HepG2 (cell line): ENCODE data around the gene PTPRF. TPM values are rescaled to one million over a fixed set of nuclear protein-coding genes. Genes with fewer than 3 reads are reported as not detected.

Source experiments
- ATAC-seq: fragments of 200-7000 bp; cut with Tn5 transposase; 3 replicates; pipeline ENCODE4 v1.9.1; 2020; ENCODE audit warnings: mild to moderate bottlenecking, moderate library complexity
- BruUV-seq: library from RNA; stranded (reverse); fragments of 400-500 nt; replicated peaks from 2 replicates; lab custom pipeline; 2021; lab: Mats Ljungman, UMichigan
- CTCF ChIA-PET: fragments of 300-600 bp; formaldehyde crosslinking; extraction: SDS; loops from one replicate; lab custom pipeline; 2021; ENCODE audit warnings: low total read pairs, inconsistent platforms, low intra/inter-chr PET ratio; lab: Yijun Ruan, JAX
- POLR2A ChIA-PET: fragments of 350-600 bp; sonication (Branson Sonifier 250); formaldehyde crosslinking; loops from one replicate; lab custom pipeline; 2020; ENCODE audit warnings: antibody characterized with exemption, inconsistent platforms; lab: Yijun Ruan, JAX
- DNase-seq: peaks from one replicate; pipeline ENCODE4 v3.0.0-alpha.2; 2015; ENCODE audit warnings: low spot score
- FAIRE-seq: peaks from 3 replicates; lab custom pipeline; 2011; peaks lifted over from hg19 to GRCh38; lab: Jason Lieb, UNC
- H2AFZ ChIP-seq: one replicate; pipeline ENCODE4 v1.6.1; 2011; ENCODE audit warnings: low read length, inconsistent platforms
- H3K27ac ChIP-seq: fragments of 300-600 bp; 3 replicates; pipeline ENCODE4 v1.8.0; 2011; ENCODE audit warnings: mixed run types, mild to moderate bottlenecking, mixed read lengths, low read length, inconsistent platforms; ENCODE audit not compliant: insufficient read depth; ENCODE audit errors: extremely low read length
- H3K27me3 ChIP-seq, 2 experiments: fragments of 200-600 bp in 1 of 2; 2 replicates in 1 of 2; 3 replicates in 1 of 2; pipeline versions ENCODE4 v1.6.0 to v1.8.0; 2011; ENCODE audit warnings: low read length in 2 of 2, mild to moderate bottlenecking in 2 of 2, moderate library complexity in 2 of 2, inconsistent platforms in 1 of 2; ENCODE audit not compliant: insufficient read depth in 2 of 2, control insufficient read depth in 1 of 2
- H3K36me3 ChIP-seq, 2 experiments: fragments of 200-600 bp in 1 of 2; replicated peaks in 1 of 2; 2 replicates in 1 of 2; 3 replicates in 1 of 2; pipeline versions ENCODE4 v1.5.1 to v1.8.0; 2011; ENCODE audit warnings: low read length in 2 of 2, inconsistent platforms in 1 of 2; ENCODE audit not compliant: insufficient read depth in 2 of 2, control insufficient read depth in 1 of 2
- H3K4me1 ChIP-seq: 2 replicates; pipeline ENCODE4 v1.5.1; 2012; ENCODE audit warnings: low read length, inconsistent platforms; ENCODE audit not compliant: insufficient read depth
- H3K4me2 ChIP-seq: 2 replicates; pipeline ENCODE4 v1.6.0; 2011; ENCODE audit warnings: low read depth, low read length, inconsistent platforms
- H3K4me3 ChIP-seq, 3 experiments: fragments of 200-600 bp in 1 of 3; sonication (generic), shearing (Covaris generic) in 1 of 3; replicated peaks in 1 of 3; 2 replicates each; pipeline ENCODE4 v1.5.1; 2011 to 2016; ENCODE audit warnings: low read length in 3 of 3, inconsistent platforms in 2 of 3, low read depth in 2 of 3, mild to moderate bottlenecking in 2 of 3, control low read depth in 1 of 3, mixed read lengths in 1 of 3; ENCODE audit not compliant: insufficient read depth in 1 of 3
- H3K79me2 ChIP-seq: one replicate; pipeline ENCODE4 v1.6.1; 2011; ENCODE audit warnings: low read length, inconsistent platforms; ENCODE audit not compliant: insufficient read depth
- H3K9ac ChIP-seq: 2 replicates; pipeline ENCODE4 v1.6.0; 2011; ENCODE audit warnings: mild to moderate bottlenecking, low read depth, low read length, inconsistent platforms; ENCODE audit not compliant: insufficient read depth
- H3K9me3 ChIP-seq: 2 replicates; pipeline ENCODE4 v1.5.1; 2012; ENCODE audit warnings: mild to moderate bottlenecking, low read length
- H4K20me1 ChIP-seq: 2 replicates; pipeline ENCODE4 v1.6.0; 2011; ENCODE audit warnings: inconsistent platforms, mild to moderate bottlenecking, low read length, moderate library complexity; ENCODE audit not compliant: insufficient read depth
- AGO2 ChIP-seq: fragments of 200-400 bp; formaldehyde crosslinking; optimal IDR thresholded peaks from 2 replicates; pipeline ENCODE3; 2017; ENCODE audit warnings: mild to moderate bottlenecking, low read depth, low read length, moderate library complexity
- FOXC1 ChIP-seq: sonication (generic); formaldehyde crosslinking; IDR thresholded peaks from 2 replicates; pipeline ENCODE4 v1.8.0; 2022; ENCODE audit warnings: mild to moderate bottlenecking, missing genetic modification reagents, borderline replicate concordance
- RARA ChIP-seq: IDR thresholded peaks from 2 replicates; pipeline ENCODE4 v1.6.1; 2016; ENCODE audit warnings: missing genetic modification reagents, missing compliant biosample characterization
- WGBS: methylation state at CpG from one replicate; pipeline ENCODE4 v1.1.6; 2017; ENCODE audit warnings: low lambda C conversion rate; 5-methylcytosine and 5-hydroxymethylcytosine counted together
- in situ Hi-C: cut with HindIII; loops from 2 replicates; pipeline ENCODE4 v1.10.0; 2017; ENCODE audit warnings: low pct_unique_long_range_greater_than_20kb; ENCODE audit not compliant: extremely low pct_ligation_motif_present
- intact Hi-C: fragments of 100-400 bp; cut with micrococcal nuclease; formaldehyde crosslinking; loops from one replicate; pipeline ENCODE4 v1.10.0; 2022; ENCODE audit not compliant: unreplicated experiment
- polyA plus RNA-seq, 8 experiments: library from polyadenylated mRNA; depleted of rRNA in 3 of 8; stranded (reverse) in 7 of 8; unstranded in 1 of 8; fragments of >200 nt; fragmentation: Illumina TruSeq in 4 of 8; extraction: Trizol in 4 of 8; gene quantifications; 2 replicates each; pipeline versions ENCODE4 v1.2.1 to v1.2.3, GENCODE V29; 2011 to 2016; ENCODE audit warnings: low read depth in 4 of 8, missing spikeins in 1 of 8, mixed read lengths in 1 of 8; ENCODE audit not compliant: insufficient read depth in 1 of 8
- total RNA-seq, 5 experiments: library from RNA; depleted of rRNA; stranded (reverse); fragments of >200 nt; fragmentation: Illumina TruSeq; extraction: Trizol; gene quantifications; 2 replicates each; pipeline ENCODE4 v1.2.3, GENCODE V29; 2016; ENCODE audit warnings: low read depth in 1 of 5
- TF ChIP-seq, protein P1 (sequence below): sonication (generic); formaldehyde crosslinking; IDR thresholded peaks from 2 replicates; pipeline ENCODE4 v1.8.1; 2023; ENCODE audit warnings: missing genetic modification reagents, mild to moderate bottlenecking, borderline replicate concordance

The PTPRF gene
- total and polyA plus RNA-seq, 2 of the 13 experiments (the other 11 are each of a cell fraction or from before 2014, with no cell fraction given) = 55.9 to 167 TPM

DNA sequence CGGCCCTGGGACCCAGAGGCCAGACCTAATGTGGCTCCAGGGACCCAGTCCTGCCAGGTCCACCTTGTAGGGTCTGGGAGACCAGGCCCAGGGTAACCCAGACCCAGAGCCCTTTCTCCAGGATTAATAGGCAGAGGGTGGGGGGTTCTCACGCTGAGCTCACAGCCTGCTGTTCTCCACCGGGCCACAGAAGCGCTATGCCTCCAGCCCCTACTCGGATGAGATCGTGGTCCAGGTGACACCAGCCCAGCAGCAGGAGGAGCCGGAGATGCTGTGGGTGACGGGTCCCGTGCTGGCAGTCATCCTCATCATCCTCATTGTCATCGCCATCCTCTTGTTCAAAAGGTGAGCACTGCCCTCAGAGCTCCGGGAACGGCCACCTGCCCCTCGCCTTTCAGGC is 75.9 kb downstream of the PTPRF start:
- CTCF ChIA-PET = no interaction called here

DNA sequence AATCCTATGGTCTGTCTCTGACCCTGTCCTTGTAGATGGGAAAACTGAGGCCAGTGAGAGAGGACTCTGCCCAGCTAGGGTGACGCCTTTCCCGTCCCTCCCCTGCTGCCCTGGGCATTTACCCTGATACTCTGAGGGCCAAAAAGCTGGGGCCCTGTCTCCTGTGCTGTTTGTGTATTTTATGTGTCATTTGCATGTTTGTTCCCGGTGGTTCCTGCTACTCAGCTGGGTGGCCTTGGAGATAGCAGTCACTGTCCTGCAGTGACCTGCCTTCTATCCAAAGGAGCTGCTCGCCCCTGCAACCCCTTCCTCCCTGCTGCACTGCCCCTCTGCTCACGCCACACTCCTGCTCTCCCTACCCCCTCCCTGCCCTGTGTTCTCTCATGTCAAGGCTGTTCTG is 78.1 kb downstream of the PTPRF start:
- CTCF ChIA-PET = no interaction called here
- intact Hi-C loops (no loop called here), in situ Hi-C loops (no loop called here)
- POLR2A ChIA-PET = no interaction called here
- Histone ChIP-seq H4K20me1 (no peaks in the 10 kb centered on the region), H3K4me2 (no peak overlapping the region), H3K27me3 (no peaks in the 10 kb centered on the region), H3K36me3 (peaks cover 40 to 80% of the 10 kb centered on the region in 2 experiments), H3K27ac (no peak overlapping the region), H2AFZ (no peak overlapping the region), H3K9me3 (no peaks in the 10 kb centered on the region), H3K9ac (no peak overlapping the region), H3K4me1 (no peaks in the 10 kb centered on the region), H3K4me3 (no peak overlapping the region), H3K79me2 (no peaks in the 10 kb centered on the region)
- WGBS = 80% methylated on average over 5 of the region's 5 CpGs
- no peak for DNase-seq
- FAIRE-seq = no peak
- TF ChIP-seq RARA = 0 out of 2 replicates have a peak, but pooled peaks have one; percentile 15
- no peak for TF ChIP-seq FOXC1 (CRISPR knock-in tag)
- BruUV-seq = no TSS peak
- ATAC-seq = no peak; the same call in 2 of the 3 replicates

More for the DNA sequence above, 75.9 kb downstream of the PTPRF start:
- BruUV-seq = no TSS peak
- Histone ChIP-seq H3K4me1 (no peaks in the 10 kb centered on the region), H2AFZ (no peak overlapping the region), H3K9ac (no peak overlapping the region), H3K27me3 (no peaks in the 10 kb centered on the region), H3K79me2 (no peaks in the 10 kb centered on the region), H3K36me3 (peaks cover 40 to 82% of the 10 kb centered on the region in 2 experiments)
- no peak for DNase-seq
- ATAC-seq = no peak
- in situ Hi-C loops = no loop called here
- TF ChIP-seq, protein P1, sequence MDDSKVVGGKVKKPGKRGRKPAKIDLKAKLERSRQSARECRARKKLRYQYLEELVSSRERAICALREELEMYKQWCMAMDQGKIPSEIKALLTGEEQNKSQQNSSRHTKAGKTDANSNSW (CRISPR knock-in tag) = no peak
- TF ChIP-seq AGO2 = peak; percentile 70
- TF ChIP-seq, all 625 proteins: peak for 1
- POLR2A ChIA-PET = no interaction called here
- FAIRE-seq = no peak
- intact Hi-C loops = no loop called here
- H3K27ac ChIP-seq = no peak overlapping the region
- WGBS = 98% methylated on average over 7 of the region's 13 CpGs
- no peaks in the 10 kb centered on the region for H4K20me1 ChIP-seq
- H3K9me3 ChIP-seq = no peaks in the 10 kb centered on the region
- H3K4me3 ChIP-seq = no peak overlapping the region
- no peak overlapping the region for H3K4me2 ChIP-seq
